A549 treated with Mapracorat at 1 μM for 4 hours (cell line): ENCODE measurements around the gene DHX9. TPM values are rescaled to one million over a fixed set of nuclear protein-coding genes. Genes with fewer than 3 reads are reported as not detected.

Experiments
- total RNA-seq: library from RNA; stranded (reverse); fragments of 200-300 nt; extraction: Qiagen RNA extraction; gene quantifications from 5 replicates; pipeline ENCODE4 v1.2.3, GENCODE V29; 2022

DHX9 gene
- total RNA-seq, result 157 to 175 TPM (median 160 TPM) in 5 replicates

DNA sequence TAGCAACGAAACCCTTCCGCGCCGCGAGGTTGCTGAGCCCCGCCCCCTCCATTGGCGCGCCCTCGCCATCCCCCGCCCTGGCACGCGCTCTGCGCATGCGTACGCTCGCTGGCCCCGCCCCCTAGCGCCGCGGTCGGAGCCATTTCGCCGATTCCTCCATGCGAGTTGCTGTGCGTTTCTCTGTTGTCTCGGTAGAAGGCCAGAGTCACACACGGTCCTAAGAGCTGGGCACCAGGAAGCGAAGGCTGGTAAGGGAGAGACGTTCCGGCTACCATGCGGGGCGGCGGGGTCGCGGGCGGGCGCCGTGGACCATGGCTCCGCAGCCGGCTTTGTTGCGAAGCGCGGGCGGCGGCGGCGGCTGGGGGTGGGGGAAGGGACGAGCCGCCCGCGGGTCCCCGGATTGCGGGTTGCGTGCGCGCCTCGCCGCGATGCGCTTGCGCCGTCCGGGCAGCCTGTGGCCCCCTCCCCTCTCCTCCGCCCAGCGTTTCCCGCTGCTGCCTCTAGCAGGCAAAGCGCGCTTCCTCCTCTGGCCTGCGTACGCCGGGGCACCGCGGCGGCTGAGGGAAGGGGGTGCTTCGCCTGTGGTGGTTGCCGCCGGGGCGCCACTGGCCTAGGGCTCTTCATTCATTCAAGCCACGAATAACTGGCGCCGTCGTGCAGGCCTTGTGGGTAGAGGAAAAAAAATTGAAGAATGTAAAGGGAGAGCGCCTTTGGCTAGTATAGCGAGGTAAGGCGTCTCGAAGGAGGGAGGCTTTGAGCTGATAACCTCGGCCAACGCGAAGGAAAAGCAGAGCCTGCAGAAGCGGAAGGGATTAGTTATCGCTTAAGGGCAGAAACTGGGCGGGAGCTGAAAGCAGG lies at the start of gene DHX9:
Gene DHX9, plus strand, starts transcription at position 139 of the 858 bp plus-strand sequence. CDS start 3,220 bp downstream, outside the sequence.

Other genes starting within 250 kb of the DHX9 start
- 0.25 to 0.45 TPM (median 0.28 TPM) in 5 replicates for gene RGS16, start 235.0 kb upstream of the DHX9 start, total RNA-seq
- gene RGS8, start 154.8 kb upstream of the DHX9 start, total RNA-seq, result not detected in 5 replicates
- 0.41 to 2.0 TPM (median 0.97 TPM) in 5 replicates for gene NPL, start 49.6 kb upstream of the DHX9 start, total RNA-seq
- not detected in 5 replicates for gene SHCBP1L, start 113.8 kb downstream of the DHX9 start, total RNA-seq
- gene LAMC1, start 184.1 kb downstream of the DHX9 start, total RNA-seq, result 90.5 to 114 TPM (median 111 TPM) in 5 replicates